HG03378 (cell line): ENCODE results near the gene WDR27.
"Not testable (repeated sequence)": the region's sequence is repeated elsewhere in the genome, so short reads cannot be mapped to it uniquely, and the experiment has no call there.

Experiments
- ATAC-seq: cut with Tn5 transposase; IDR thresholded peaks from one replicate; pipeline ENCODE4 v1.9.1; 2021; ENCODE audit warnings: mild to moderate bottlenecking, moderate library complexity; ENCODE audit not compliant: unreplicated experiment

WDR27 gene

GRCh38 chr6:169618526-169619490 is 83.0 kb downstream of the WDR27 start:
- ATAC-seq, result no peak

- no peak for ATAC-seq
These were observed 84.3 kb downstream of the WDR27 start for GRCh38 chr6:169617562-169617961.

- not testable (repeated sequence) for ATAC-seq
These were observed 93.2 kb downstream of the WDR27 start for GRCh38 chr6:169608609-169609008.

GRCh38 chr6:169604076-169604475 is 97.8 kb downstream of the WDR27 start:
- ATAC-seq, result no peak

- not testable (repeated sequence) for ATAC-seq
These were observed 100.7 kb downstream of the WDR27 start for GRCh38 chr6:169601129-169601528.

GRCh38 chr6:169592558-169592957 is 109.3 kb downstream of the WDR27 start:
- no peak for ATAC-seq

- ATAC-seq, result no peak
These were observed 110.2 kb downstream of the WDR27 start for GRCh38 chr6:169591616-169592015.

- no peak for ATAC-seq
These were observed 111.4 kb downstream of the WDR27 start for GRCh38 chr6:169590376-169590939.

GRCh38 chr6:169589699-169590257 is 112.1 kb downstream of the WDR27 start:
- ATAC-seq, result peak; percentile 67

GRCh38 chr6:169589293-169589692 is 112.5 kb downstream of the WDR27 start:
- peak; percentile 79 for ATAC-seq

- no peak for ATAC-seq
These were observed 113.9 kb downstream of the WDR27 start for GRCh38 chr6:169587975-169588374.

- no peak for ATAC-seq
These were observed 117.8 kb downstream of the WDR27 start for GRCh38 chr6:169583886-169584541.

- ATAC-seq, result no peak
These were observed 122.3 kb downstream of the WDR27 start for GRCh38 chr6:169579407-169580111.

GRCh38 chr6:169577974-169578373 is 123.9 kb downstream of the WDR27 start:
- no peak for ATAC-seq

- no peak for ATAC-seq
These were observed 124.6 kb downstream of the WDR27 start for GRCh38 chr6:169577236-169577635.

GRCh38 chr6:169575821-169576220 is 126.0 kb downstream of the WDR27 start:
- ATAC-seq, result no peak

- no peak for ATAC-seq
These were observed 126.5 kb downstream of the WDR27 start for GRCh38 chr6:169575365-169575764.

- no peak for ATAC-seq
These were observed 127.4 kb downstream of the WDR27 start for GRCh38 chr6:169574420-169574819.

GRCh38 chr6:169573883-169574282 is 127.9 kb downstream of the WDR27 start:
- no peak for ATAC-seq

- ATAC-seq, result no peak
These were observed 130.5 kb downstream of the WDR27 start for GRCh38 chr6:169571123-169571962.
